Body of pancreas (tissue), 4 donors: ENCODE measurements around the gene WDR83. TPM values are rescaled to one million over a fixed set of nuclear protein-coding genes. Genes with fewer than 3 reads are reported as not detected.

Source experiments
- ATAC-seq: fragments of 150-250 bp; one replicate; pipeline ENCODE4 v1.9.1; 2016
- DNase-seq, 4 donors: peaks; one replicate each; pipeline ENCODE4 v3.0.0-alpha.2; 2019
- H3K27ac ChIP-seq, 4 donors: fragments of 200-600 bp; sonication (generic); 1 replicate in 3 of 4; 2 replicates in 1 of 4; pipeline versions ENCODE4 v1.5.1 to v1.6.1; 2016 to 2019; ENCODE audit warnings: mild to moderate bottlenecking in 1 of 4, mixed read lengths in 1 of 4, moderate library complexity in 1 of 4
- H3K27me3 ChIP-seq, 2 donors: fragments of 200-600 bp; sonication (generic); one replicate each; pipeline ENCODE4 v1.6.0; 2016; ENCODE audit warnings: mild to moderate bottlenecking in 1 of 2
- H3K36me3 ChIP-seq, 2 donors: fragments of 200-600 bp; sonication (generic); replicated peaks in 1 of 2; 2 replicates each; pipeline ENCODE4 v1.5.1; 2016; ENCODE audit warnings: low read depth in 2 of 2; ENCODE audit not compliant: insufficient read depth in 1 of 2
- H3K4me1 ChIP-seq: fragments of 200-600 bp; sonication (generic); one replicate; pipeline ENCODE4 v1.6.0; 2016
- H3K4me3 ChIP-seq, 2 donors: fragments of 200-600 bp; sonication (generic); 1 replicate in 1 of 2; 2 replicates in 1 of 2; pipeline ENCODE4 v1.5.1; 2016 to 2019
- H3K9me3 ChIP-seq, 3 donors: fragments of 200-600 bp; sonication (generic); 1 replicate in 2 of 3; 2 replicates in 1 of 3; pipeline ENCODE4 v1.5.1; 2016
- CTCF ChIP-seq, 7 experiments: fragments of 450-650 bp in 4 of 7; fragments of 200-600 bp in 3 of 7; sonication (generic) in 3 of 7; IDR thresholded peaks; one replicate each; pipeline ENCODE4 v1.5.1; 2016 to 2019; ENCODE audit warnings: antibody characterized with exemption in 7 of 7
- POLR2A ChIP-seq, 3 donors: fragments of 450-650 bp; IDR thresholded peaks; one replicate each; pipeline ENCODE4 v1.6.1; 2016; ENCODE audit warnings: antibody characterized with exemption in 3 of 3, mild to moderate bottlenecking in 2 of 3
- WGBS, 2 donors: methylation state at CpG; one replicate each; pipeline ENCODE4 v1.1.5; 2017; 5-methylcytosine and 5-hydroxymethylcytosine counted together
- intact Hi-C: fragments of 100-400 bp; cut with DNase I; formaldehyde crosslinking; loops from one replicate; pipeline ENCODE4 v1.15.1; 2023
- total RNA-seq, 2 donors: library from RNA; depleted of rRNA; stranded (reverse); fragments of >200 nt; gene quantifications; one replicate each; pipeline ENCODE4 v1.1.0, GENCODE V29; 2016

WDR83 gene
- total RNA-seq, 2 donors from 2014 or later, result 12.5 to 37.2 TPM

- no peak for ATAC-seq
These were observed 1.7 kb downstream of the WDR83 start for GRCh38 chr19:12668346-12668745.

GRCh38 chr19:12668932-12669269, 2.3 kb downstream of the WDR83 start:
- TF ChIP-seq POLR2A (IDR thresholded peaks at IDR 0.05) (no peak), CTCF (IDR thresholded peaks at IDR 0.05) (no peak)
- Histone ChIP-seq H3K4me1 (peaks cover 50% of the 10 kb centered on the region), H3K9me3 (no peaks in the 10 kb centered on the region), H3K27me3 (no peaks in the 10 kb centered on the region), H3K27ac (peak overlapping the region; percentile 92 to 97 (median 92)), H3K4me3 (peak overlapping the region; percentile 87 to 98), H3K36me3 (peaks cover 0 to 1% of the 10 kb centered on the region in 2 donors)
- ATAC-seq (peak; percentile 8), DNase-seq (peak; percentile 43 to 57 (median 49))
- intact Hi-C loops, result no loop called here
- 0% methylated on average over 11 to 24 of the region's 24 CpGs for WGBS, 2 donors

More at GRCh38 chr19:12668346-12668745, 1.7 kb downstream of the WDR83 start:
- peaks cover 50% of the 10 kb centered on the region for H3K4me1 ChIP-seq
- intact Hi-C loops, result no loop called here
- no peak for TF ChIP-seq POLR2A (IDR thresholded peaks at IDR 0.05)
- no peak for TF ChIP-seq CTCF (IDR thresholded peaks at IDR 0.05)
- H3K27me3 ChIP-seq, result no peaks in the 10 kb centered on the region
- no peak for DNase-seq
- peak overlapping the region in 1 of 2 donors; percentile 87 for H3K4me3 ChIP-seq
- H3K36me3 ChIP-seq, result peaks cover 3 to 6% of the 10 kb centered on the region in 2 donors
- WGBS, 2 donors, result 47 to 72% methylated on average over 6 to 8 of the region's 8 CpGs
- H3K9me3 ChIP-seq, result no peaks in the 10 kb centered on the region
- H3K27ac ChIP-seq, result peak overlapping the region; percentile 92 to 97 (median 92)

GRCh38 chr19:12669270-12670158, 2.9 kb downstream of the WDR83 start:
- peaks cover 50% of the 10 kb centered on the region for H3K4me1 ChIP-seq
- H3K9me3 ChIP-seq, result no peaks in the 10 kb centered on the region
- peak overlapping the region; percentile 92 to 97 (median 92) for H3K27ac ChIP-seq
- H3K27me3 ChIP-seq, result no peaks in the 10 kb centered on the region
- intact Hi-C loops, result no loop called here
- H3K4me3 ChIP-seq, result peak overlapping the region; percentile 87 to 98
- DNase-seq (peak; percentile 81 to 83 (median 82)), ATAC-seq (peak; percentile 73)
- H3K36me3 ChIP-seq, result peaks cover 0 to 2% of the 10 kb centered on the region in 2 donors
- TF ChIP-seq CTCF (IDR thresholded peaks at IDR 0.05), result peak in 1 of 7 experiments; percentile 4
- TF ChIP-seq POLR2A (IDR thresholded peaks at IDR 0.05), result peak in 2 of 3 donors; percentile 58 to 62
- 0% methylated on average over 48 to 64 of the region's 64 CpGs for WGBS, 2 donors

- Histone ChIP-seq H3K36me3 (peaks cover 0 to 9% of the 10 kb centered on the region in 2 donors), H3K27ac (peak overlapping the region in 3 of 4 donors; percentile 92 to 97 (median 93)), H3K4me1 (peaks cover 49% of the 10 kb centered on the region), H3K27me3 (no peaks in the 10 kb centered on the region), H3K4me3 (peak overlapping the region; percentile 87 to 98), H3K9me3 (no peaks in the 10 kb centered on the region)
- WGBS, 2 donors, result 28 to 31% methylated on average over 18 to 26 of the region's 26 CpGs
- TF ChIP-seq CTCF (IDR thresholded peaks at IDR 0.05) (no peak), POLR2A (IDR thresholded peaks at IDR 0.05) (no peak)
- DNase-seq, result no peak
- ATAC-seq, result no peak
- intact Hi-C loops, result no loop called here
These were observed 3.7 kb downstream of the WDR83 start for GRCh38 chr19:12670159-12670928.
